Skin epidermis (tissue), 12 donors: ENCODE data around the gene ARHGAP42.

ENCODE experiments used
- H3K27ac ChIP-seq, 21 experiments: fragments of 200-600 bp; sonication (generic) in 11 of 21; one replicate each; pipeline ENCODE4 v1.5.0; 2020; ENCODE audit warnings: mild to moderate bottlenecking in 3 of 21, inconsistent platforms in 2 of 21, moderate library complexity in 2 of 21
- H3K4me3 ChIP-seq, 7 experiments: fragments of 200-600 bp; sonication (generic) in 2 of 7; one replicate each; pipeline ENCODE4 v1.5.0; 2020; ENCODE audit warnings: inconsistent platforms in 2 of 7, mild to moderate bottlenecking in 2 of 7, moderate library complexity in 1 of 7

Gene ARHGAP42

GRCh38 chr11:100788561-100789295, 101.6 kb downstream of the ARHGAP42 start:
- Histone ChIP-seq H3K4me3 (no peak overlapping the region), H3K27ac (peak overlapping the region in 1 of 21 experiments; percentile 14)

- no peak overlapping the region for H3K4me3 ChIP-seq
- H3K27ac ChIP-seq = peak overlapping the region in 1 of 21 experiments; percentile 14
Observed at GRCh38 chr11:100789500-100789899, 102.4 kb downstream of the ARHGAP42 start.

DNA sequence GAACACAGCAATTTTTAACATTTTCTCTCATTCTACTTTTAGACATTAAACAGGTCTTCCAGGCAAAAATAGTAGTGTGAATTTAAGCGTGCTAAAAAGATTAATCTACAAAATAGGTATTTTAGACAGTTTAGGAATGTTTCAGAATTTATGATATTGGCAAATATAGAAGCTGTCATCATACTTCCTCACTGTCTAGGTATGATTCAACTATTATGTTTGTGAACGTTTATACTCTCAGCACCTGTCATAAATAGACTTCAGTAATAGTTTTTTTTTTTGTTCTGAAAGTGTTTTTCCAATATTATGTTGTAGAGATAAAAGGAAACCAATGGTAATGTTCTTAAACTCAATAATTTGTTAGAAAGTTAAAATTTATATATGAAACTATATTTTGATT, 103.0 kb downstream of the ARHGAP42 start:
- Histone ChIP-seq H3K27ac (peak overlapping the region in 1 of 21 experiments; percentile 14), H3K4me3 (no peak overlapping the region)

- no peak overlapping the region for H3K27ac ChIP-seq
Observed at GRCh38 chr11:100791103-100791502, 104.0 kb downstream of the ARHGAP42 start.

GRCh38 chr11:100791860-100792259, 104.8 kb downstream of the ARHGAP42 start:
- no peak overlapping the region for H3K4me3 ChIP-seq
- H3K27ac ChIP-seq = no peak overlapping the region

More at GRCh38 chr11:100791103-100791502, 104.0 kb downstream of the ARHGAP42 start:
- H3K4me3 ChIP-seq = no peak overlapping the region

DNA sequence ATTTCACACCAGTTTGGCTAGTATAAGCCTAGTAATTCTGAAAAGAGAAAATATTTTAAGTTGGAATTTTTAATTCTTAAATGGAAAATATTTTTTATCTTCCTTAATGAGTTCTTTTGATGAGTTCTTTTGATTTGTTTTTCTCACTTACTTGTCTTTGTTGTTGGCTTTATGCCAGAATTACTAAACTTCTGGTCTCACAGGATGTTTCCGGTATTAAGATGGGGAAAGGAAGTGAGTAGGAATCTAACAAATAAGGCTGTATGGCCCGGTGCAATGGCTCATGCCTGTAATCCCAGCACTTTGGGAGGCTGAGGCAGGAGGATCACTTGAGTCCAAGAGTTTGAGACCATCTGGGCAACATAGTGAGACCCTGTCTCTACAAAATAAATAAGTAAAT, 106.4 kb downstream of the ARHGAP42 start:
- Histone ChIP-seq H3K27ac (no peak overlapping the region), H3K4me3 (no peak overlapping the region)

- Histone ChIP-seq H3K27ac (no peak overlapping the region), H3K4me3 (no peak overlapping the region)
Observed at GRCh38 chr11:100794446-100794845, 107.4 kb downstream of the ARHGAP42 start.

GRCh38 chr11:100799445-100799844, 112.4 kb downstream of the ARHGAP42 start:
- Histone ChIP-seq H3K27ac (no peak overlapping the region), H3K4me3 (no peak overlapping the region)

GRCh38 chr11:100800202-100800601, 113.1 kb downstream of the ARHGAP42 start:
- Histone ChIP-seq H3K4me3 (no peak overlapping the region), H3K27ac (no peak overlapping the region)

DNA sequence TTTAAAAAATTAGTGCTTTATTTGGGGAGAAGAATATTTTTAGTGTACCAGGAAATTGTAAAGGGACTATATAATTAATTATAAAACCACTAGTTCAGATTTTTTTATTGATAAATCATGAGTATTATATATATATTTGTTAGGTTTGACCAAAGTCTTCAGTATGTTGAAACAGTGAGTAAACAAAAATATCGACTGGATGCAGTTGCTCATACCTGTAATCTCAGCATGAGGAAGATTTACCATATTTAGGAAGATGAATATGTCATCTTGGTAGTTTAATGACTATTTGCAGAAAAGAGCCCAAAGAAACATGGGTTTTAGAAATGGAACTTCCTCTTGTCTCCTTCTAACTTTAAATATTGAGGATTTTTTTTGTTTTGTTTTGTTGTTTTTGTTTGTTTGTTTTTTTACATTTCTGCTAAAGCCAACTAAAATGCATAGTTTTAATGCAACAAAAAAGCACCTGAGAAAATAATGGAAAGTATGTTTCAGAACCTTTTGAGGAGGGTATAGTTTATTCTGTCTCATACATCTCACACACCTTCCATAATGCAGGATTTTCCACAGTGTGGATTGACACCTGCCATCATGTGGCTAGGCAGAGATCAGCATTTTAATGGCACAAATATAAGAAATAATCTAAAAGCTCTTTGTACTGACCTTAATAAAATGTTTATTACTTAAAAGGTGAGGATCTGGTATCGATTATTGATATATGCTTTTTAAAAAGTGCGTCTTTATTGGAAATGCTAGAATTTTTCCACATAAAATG, 114.3 kb downstream of the ARHGAP42 start:
- no peak overlapping the region for H3K27ac ChIP-seq
- H3K4me3 ChIP-seq = no peak overlapping the region

GRCh38 chr11:100805506-100806199, 118.6 kb downstream of the ARHGAP42 start:
- no peak overlapping the region for H3K4me3 ChIP-seq

GRCh38 chr11:100806296-100806695, 119.2 kb downstream of the ARHGAP42 start:
- Histone ChIP-seq H3K4me3 (no peak overlapping the region), H3K27ac (no peak overlapping the region)

More at GRCh38 chr11:100805506-100806199, 118.6 kb downstream of the ARHGAP42 start:
- H3K27ac ChIP-seq = no peak overlapping the region

GRCh38 chr11:100808904-100809491, 121.9 kb downstream of the ARHGAP42 start:
- no peak overlapping the region for H3K4me3 ChIP-seq
- peak overlapping the region in 1 of 21 experiments; percentile 59 for H3K27ac ChIP-seq

DNA sequence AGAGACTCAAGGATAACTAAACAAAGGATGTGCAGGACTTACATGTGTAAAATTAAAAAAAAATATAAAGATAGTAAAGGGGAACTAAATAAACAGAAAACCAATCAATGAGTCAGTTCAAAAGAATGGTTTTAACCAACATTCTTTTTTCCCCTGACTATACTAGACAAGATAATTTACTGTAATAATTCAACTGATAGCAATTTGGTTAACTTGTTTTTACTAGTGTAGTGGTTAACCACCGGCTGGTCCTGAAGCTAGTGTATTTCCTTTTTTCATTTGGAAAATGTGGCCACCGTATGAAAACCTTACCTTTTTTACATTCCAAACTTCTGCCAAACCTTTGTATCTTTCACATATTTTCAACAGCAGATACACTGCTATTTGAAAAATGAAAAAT, 123.1 kb downstream of the ARHGAP42 start:
- no peak overlapping the region for H3K4me3 ChIP-seq
- H3K27ac ChIP-seq = no peak overlapping the region

DNA sequence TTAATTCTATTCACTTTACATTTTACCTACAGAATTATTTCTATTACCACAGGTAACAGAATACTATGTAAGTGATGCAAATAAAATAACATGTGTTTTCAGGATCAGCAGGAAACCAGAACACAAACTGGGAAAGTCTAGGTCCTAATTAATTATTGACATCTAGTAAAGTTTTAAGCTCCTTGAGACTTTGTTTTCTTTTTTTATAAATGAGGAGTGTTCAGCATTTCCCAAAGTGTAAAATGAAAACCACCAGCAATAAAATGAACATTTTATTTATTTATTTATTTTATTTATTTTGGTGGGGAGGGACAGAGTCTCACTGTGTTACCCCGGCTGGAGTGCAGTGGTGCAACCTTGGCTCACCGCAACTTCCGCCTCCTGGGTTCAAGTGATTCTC, 123.6 kb downstream of the ARHGAP42 start:
- Histone ChIP-seq H3K4me3 (no peak overlapping the region), H3K27ac (no peak overlapping the region)

DNA sequence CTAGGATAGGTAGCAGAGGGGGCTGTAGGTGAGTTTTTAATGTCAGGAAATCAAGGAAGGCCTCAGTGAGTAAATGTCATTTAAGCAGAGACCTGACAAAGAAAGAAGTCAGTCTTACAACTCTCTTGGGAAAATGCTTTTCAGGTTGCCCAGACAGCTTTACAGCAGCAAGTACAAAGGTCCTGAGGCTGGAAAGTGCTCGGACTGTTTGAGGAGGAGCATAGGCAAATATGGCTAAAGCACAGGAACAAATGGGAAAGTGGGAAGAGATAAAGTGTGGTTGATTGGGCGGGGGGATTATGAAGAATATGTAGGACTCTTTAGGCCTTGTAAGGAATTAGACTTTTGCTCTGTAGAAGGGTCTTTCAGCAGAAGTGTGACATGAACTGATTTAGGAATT, 125.4 kb downstream of the ARHGAP42 start:
- H3K27ac ChIP-seq = no peak overlapping the region

DNA sequence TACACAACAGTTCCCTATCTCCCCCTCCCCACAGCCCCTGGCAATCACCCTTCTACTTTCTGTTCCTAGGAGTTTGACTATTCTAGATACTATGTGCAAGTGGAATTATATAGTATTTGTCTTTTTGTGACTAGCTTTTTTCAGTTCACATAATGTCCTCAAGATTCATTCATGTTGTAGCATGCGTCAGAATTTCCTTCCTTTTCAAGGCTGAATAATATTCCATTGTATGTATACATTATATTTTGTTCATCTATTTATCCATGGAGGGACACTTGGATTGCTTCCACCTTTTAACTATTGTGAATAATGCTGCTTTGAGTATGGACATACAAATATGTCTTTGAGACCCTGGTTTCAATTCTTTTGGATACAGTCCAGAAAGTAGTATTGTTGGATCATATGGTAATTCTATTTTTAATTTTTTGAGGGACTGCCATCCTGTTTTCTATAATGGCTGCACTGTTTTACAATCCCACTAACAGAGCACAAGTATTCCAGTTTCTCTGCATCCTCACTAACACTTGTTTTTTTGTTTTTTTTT, 128.8 kb downstream of the ARHGAP42 start:
- Histone ChIP-seq H3K27ac (no peak overlapping the region), H3K4me3 (no peak overlapping the region)

More for the DNA sequence above, 125.4 kb downstream of the ARHGAP42 start:
- H3K4me3 ChIP-seq = no peak overlapping the region

DNA sequence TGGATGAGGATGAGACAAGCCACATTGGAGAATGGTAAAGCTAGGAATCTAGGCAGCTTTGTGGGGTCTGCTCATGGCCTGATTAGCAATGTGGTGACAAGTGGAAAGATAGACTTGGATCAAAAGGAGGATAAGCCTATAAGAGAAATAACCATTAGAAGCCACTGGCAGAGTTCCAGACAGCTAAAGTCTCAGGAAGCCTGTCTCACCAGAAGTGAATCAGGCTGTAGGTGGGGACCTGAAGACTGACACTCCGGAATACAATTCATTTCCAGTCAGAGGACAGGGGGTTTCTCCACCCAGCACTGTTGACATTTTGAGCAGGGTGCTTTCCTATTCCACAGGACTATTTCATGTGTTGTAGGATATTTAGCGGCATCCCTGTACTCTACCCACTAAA, 129.7 kb downstream of the ARHGAP42 start:
- H3K27ac ChIP-seq = no peak overlapping the region
- H3K4me3 ChIP-seq = no peak overlapping the region

DNA sequence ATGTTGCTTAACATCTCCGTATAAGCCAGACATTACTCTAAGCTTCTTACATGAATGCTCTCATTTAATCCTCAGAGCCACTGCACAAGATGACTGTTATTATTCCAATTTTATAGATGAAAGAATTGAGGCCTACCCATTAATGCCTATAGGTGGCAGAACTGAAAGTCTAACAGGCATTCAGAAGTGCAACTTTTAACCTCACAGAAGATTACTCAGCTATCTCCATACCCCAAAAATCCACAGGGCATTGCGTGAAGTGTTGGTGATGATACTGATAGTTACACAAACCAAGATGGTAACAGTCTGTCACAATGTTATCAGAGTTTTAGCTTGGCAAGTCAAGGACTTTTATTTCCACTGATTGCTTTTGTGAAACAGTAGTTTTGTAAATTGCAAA, 130.5 kb downstream of the ARHGAP42 start:
- no peak overlapping the region for H3K4me3 ChIP-seq

GRCh38 chr11:100820621-100821020, 133.5 kb downstream of the ARHGAP42 start:
- no peak overlapping the region for H3K4me3 ChIP-seq

More for the DNA sequence above, 130.5 kb downstream of the ARHGAP42 start:
- no peak overlapping the region for H3K27ac ChIP-seq

More at GRCh38 chr11:100820621-100821020, 133.5 kb downstream of the ARHGAP42 start:
- H3K27ac ChIP-seq = peak overlapping the region in 3 of 21 experiments; percentile 4 to 37 (median 20)
